ENCODE results near the gene PCIF1.

DNA sequence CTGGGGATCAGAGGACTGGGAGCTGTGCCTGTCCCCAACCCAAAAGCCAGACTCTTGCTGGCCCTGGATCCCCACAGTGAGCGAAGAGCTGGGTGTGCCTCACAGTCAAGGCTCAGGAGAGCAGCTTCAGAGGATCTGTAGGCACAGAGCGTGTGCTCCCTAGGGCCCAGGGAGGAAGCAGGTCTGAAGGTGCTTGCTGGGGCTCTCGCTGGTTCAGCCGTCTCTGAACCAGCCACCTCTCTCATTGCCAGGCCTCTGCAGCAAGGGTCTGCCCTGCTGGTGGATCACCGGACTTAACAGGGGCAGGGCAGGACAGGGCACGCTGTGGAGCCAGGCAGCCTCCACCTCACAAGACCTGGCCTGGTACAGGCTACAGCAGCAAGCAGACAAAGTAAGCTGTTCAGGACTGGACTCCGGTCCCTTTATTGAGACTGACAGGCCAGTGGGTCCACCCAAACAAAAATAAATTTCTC, 13.8 kb downstream of the PCIF1 start:
- TF ChIP-seq CHD2 (IDR thresholded peaks at IDR 0.05; ENCODE audit: low read length, partially characterized antibody) (no peak), RCOR1 (IDR thresholded peaks at IDR 0.05; ENCODE audit: low read depth, low read length) (no peak), HDAC2 (IDR thresholded peaks at IDR 0.05) (no peak), POLR2A (IDR thresholded peaks at IDR 0.05; ENCODE audit: low read length) (no peak), HOXA7 (CRISPR knock-in tag; IDR thresholded peaks at IDR 0.05) (no peak), PHF8 (IDR thresholded peaks at IDR 0.05; ENCODE audit: borderline replicate concordance, low read depth) (no peak), EP300 (IDR thresholded peaks at IDR 0.05) (no peak), SREBF2 (IDR thresholded peaks at IDR 0.05) (no peak), NFE2L2 (conservative IDR thresholded peaks at IDR 0.05; ENCODE audit: low read length) (no peak), FOXS1 (CRISPR knock-in tag; IDR thresholded peaks at IDR 0.05) (no peak), ZNF302 (CRISPR knock-in tag; IDR thresholded peaks at IDR 0.05) (no peak), NR3C1 (IDR thresholded peaks at IDR 0.05) (no peak)
- TF ChIP-seq, protein P1, sequence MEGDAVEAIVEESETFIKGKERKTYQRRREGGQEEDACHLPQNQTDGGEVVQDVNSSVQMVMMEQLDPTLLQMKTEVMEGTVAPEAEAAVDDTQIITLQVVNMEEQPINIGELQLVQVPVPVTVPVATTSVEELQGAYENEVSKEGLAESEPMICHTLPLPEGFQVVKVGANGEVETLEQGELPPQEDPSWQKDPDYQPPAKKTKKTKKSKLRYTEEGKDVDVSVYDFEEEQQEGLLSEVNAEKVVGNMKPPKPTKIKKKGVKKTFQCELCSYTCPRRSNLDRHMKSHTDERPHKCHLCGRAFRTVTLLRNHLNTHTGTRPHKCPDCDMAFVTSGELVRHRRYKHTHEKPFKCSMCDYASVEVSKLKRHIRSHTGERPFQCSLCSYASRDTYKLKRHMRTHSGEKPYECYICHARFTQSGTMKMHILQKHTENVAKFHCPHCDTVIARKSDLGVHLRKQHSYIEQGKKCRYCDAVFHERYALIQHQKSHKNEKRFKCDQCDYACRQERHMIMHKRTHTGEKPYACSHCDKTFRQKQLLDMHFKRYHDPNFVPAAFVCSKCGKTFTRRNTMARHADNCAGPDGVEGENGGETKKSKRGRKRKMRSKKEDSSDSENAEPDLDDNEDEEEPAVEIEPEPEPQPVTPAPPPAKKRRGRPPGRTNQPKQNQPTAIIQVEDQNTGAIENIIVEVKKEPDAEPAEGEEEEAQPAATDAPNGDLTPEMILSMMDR (IDR thresholded peaks at IDR 0.05) = no peak
- TF ChIP-seq, protein P2, sequence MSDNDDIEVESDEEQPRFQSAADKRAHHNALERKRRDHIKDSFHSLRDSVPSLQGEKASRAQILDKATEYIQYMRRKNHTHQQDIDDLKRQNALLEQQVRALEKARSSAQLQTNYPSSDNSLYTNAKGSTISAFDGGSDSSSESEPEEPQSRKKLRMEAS (IDR thresholded peaks at IDR 0.05) = no peak

Measured in A549 (cell line).